ENCODE results near the gene QDPR.

Gene QDPR

GRCh38 chr4:17504081-17504480, 7.8 kb downstream of the QDPR start:
- TF ChIP-seq EZH2 (IDR thresholded peaks at IDR 0.05; ENCODE audit: borderline replicate concordance, low read depth, low read length, severe bottlenecking) (no peak), CTCF (IDR thresholded peaks at IDR 0.05; ENCODE audit: borderline replicate concordance, extremely low read depth, low read length, poor library complexity, severe bottlenecking) (no peak)
- Histone ChIP-seq H3K27ac (ENCODE audit: low read length) (no peak overlapping the region), H3K4me2 (ENCODE audit: insufficient read depth, low read length) (no peak overlapping the region), H3K4me3 (ENCODE audit: low read depth in 1 of 2, low read length in 2 of 2) (no peak overlapping the region), H3K79me2 (ENCODE audit: insufficient read depth, low read length) (no peaks in the 10 kb centered on the region), H3K9ac (ENCODE audit: low read depth, low read length) (no peak overlapping the region), H3K36me3 (ENCODE audit: insufficient read depth, low read length) (peaks cover 44% of the 10 kb centered on the region), H3K27me3 (ENCODE audit: insufficient read depth, low read length, poor library complexity) (no peaks in the 10 kb centered on the region), H4K20me1 (ENCODE audit: insufficient read depth, low read length) (peaks cover 2% of the 10 kb centered on the region; the same call in 1 of the 2 replicates), H3K4me1 (ENCODE audit: insufficient read depth, low read length) (no peaks in the 10 kb centered on the region), H3K9me3 (ENCODE audit: insufficient read depth, low read length, severe bottlenecking) (no peaks in the 10 kb centered on the region), H2AFZ (ENCODE audit: low read depth, low read length) (no peak overlapping the region)
- DNase-seq (no peak), ATAC-seq (ENCODE audit: insufficient read depth, low read depth) (no peak)

- Histone ChIP-seq H3K79me2 (ENCODE audit: insufficient read depth, low read length) (no peaks in the 10 kb centered on the region), H3K4me2 (ENCODE audit: insufficient read depth, low read length) (no peak overlapping the region), H3K4me3 (ENCODE audit: low read depth in 1 of 2, low read length in 2 of 2) (no peak overlapping the region), H3K27me3 (ENCODE audit: insufficient read depth, low read length, poor library complexity) (no peaks in the 10 kb centered on the region), H3K4me1 (ENCODE audit: insufficient read depth, low read length) (no peaks in the 10 kb centered on the region), H3K36me3 (ENCODE audit: insufficient read depth, low read length) (peaks cover 51% of the 10 kb centered on the region), H2AFZ (ENCODE audit: low read depth, low read length) (no peak overlapping the region), H3K9me3 (ENCODE audit: insufficient read depth, low read length, severe bottlenecking) (no peaks in the 10 kb centered on the region), H4K20me1 (ENCODE audit: insufficient read depth, low read length) (peaks cover 2% of the 10 kb centered on the region; the same call in 1 of the 2 replicates), H3K9ac (ENCODE audit: low read depth, low read length) (no peak overlapping the region), H3K27ac (ENCODE audit: low read length) (no peak overlapping the region)
- DNase-seq (no peak), ATAC-seq (ENCODE audit: insufficient read depth, low read depth) (no peak)
- TF ChIP-seq EZH2 (IDR thresholded peaks at IDR 0.05; ENCODE audit: borderline replicate concordance, low read depth, low read length, severe bottlenecking) (no peak), CTCF (IDR thresholded peaks at IDR 0.05; ENCODE audit: borderline replicate concordance, extremely low read depth, low read length, poor library complexity, severe bottlenecking) (no peak)
Measured at GRCh38 chr4:17502756-17503155, 9.1 kb downstream of the QDPR start.

- H3K27ac ChIP-seq (ENCODE audit: low read length), result no peak overlapping the region
- TF ChIP-seq EZH2 (IDR thresholded peaks at IDR 0.05; ENCODE audit: borderline replicate concordance, low read depth, low read length, severe bottlenecking), result no peak
- H2AFZ ChIP-seq (ENCODE audit: low read depth, low read length), result no peak overlapping the region
- no peaks in the 10 kb centered on the region for H3K27me3 ChIP-seq (ENCODE audit: insufficient read depth, low read length, poor library complexity)
- H3K4me3 ChIP-seq (ENCODE audit: low read depth in 1 of 2, low read length in 2 of 2), result no peak overlapping the region
- H3K4me1 ChIP-seq (ENCODE audit: insufficient read depth, low read length), result no peaks in the 10 kb centered on the region
- no peaks in the 10 kb centered on the region for H4K20me1 ChIP-seq (ENCODE audit: insufficient read depth, low read length)
- no peak for ATAC-seq (ENCODE audit: insufficient read depth, low read depth)
- no peak for DNase-seq
- no peaks in the 10 kb centered on the region for H3K79me2 ChIP-seq (ENCODE audit: insufficient read depth, low read length)
- H3K9ac ChIP-seq (ENCODE audit: low read depth, low read length), result no peak overlapping the region
- H3K9me3 ChIP-seq (ENCODE audit: insufficient read depth, low read length, severe bottlenecking), result no peaks in the 10 kb centered on the region
- H3K4me2 ChIP-seq (ENCODE audit: insufficient read depth, low read length), result no peak overlapping the region
- H3K36me3 ChIP-seq (ENCODE audit: insufficient read depth, low read length), result peaks cover 49% of the 10 kb centered on the region
Measured at GRCh38 chr4:17500574-17500973, 11.3 kb downstream of the QDPR start.

GRCh38 chr4:17497890-17498523, 13.9 kb downstream of the QDPR start:
- H3K9me3 ChIP-seq (ENCODE audit: insufficient read depth, low read length, severe bottlenecking), result no peaks in the 10 kb centered on the region
- H3K9ac ChIP-seq (ENCODE audit: low read depth, low read length), result no peak overlapping the region
- H3K27ac ChIP-seq (ENCODE audit: low read length), result no peak overlapping the region
- H3K27me3 ChIP-seq (ENCODE audit: insufficient read depth, low read length, poor library complexity), result no peaks in the 10 kb centered on the region
- H3K36me3 ChIP-seq (ENCODE audit: insufficient read depth, low read length), result peaks cover 50% of the 10 kb centered on the region
- no peak for DNase-seq
- H3K4me3 ChIP-seq (ENCODE audit: low read depth in 1 of 2, low read length in 2 of 2), result no peak overlapping the region
- no peaks in the 10 kb centered on the region for H3K79me2 ChIP-seq (ENCODE audit: insufficient read depth, low read length)
- no peaks in the 10 kb centered on the region; the same call in 1 of the 2 replicates for H4K20me1 ChIP-seq (ENCODE audit: insufficient read depth, low read length)
- TF ChIP-seq EZH2 (IDR thresholded peaks at IDR 0.05; ENCODE audit: borderline replicate concordance, low read depth, low read length, severe bottlenecking) (no peak), CTCF (IDR thresholded peaks at IDR 0.05; ENCODE audit: borderline replicate concordance, extremely low read depth, low read length, poor library complexity, severe bottlenecking) (no peak)
- H3K4me2 ChIP-seq (ENCODE audit: insufficient read depth, low read length), result no peak overlapping the region
- no peaks in the 10 kb centered on the region for H3K4me1 ChIP-seq (ENCODE audit: insufficient read depth, low read length)
- no peak for ATAC-seq (ENCODE audit: insufficient read depth, low read depth)
- H2AFZ ChIP-seq (ENCODE audit: low read depth, low read length), result no peak overlapping the region

Measured in DND-41 (cell line).